GM19328 (cell line): ENCODE measurements around the gene WDR36.

Source experiments
- ATAC-seq: cut with Tn5 transposase; IDR thresholded peaks from one replicate; pipeline ENCODE4 v1.9.1; 2021; ENCODE audit warnings: mild to moderate bottlenecking, moderate library complexity; ENCODE audit not compliant: unreplicated experiment

The WDR36 gene

GRCh38 chr5:111092062-111092853, at the start of gene WDR36:
TSS of gene WDR36 (plus strand) at chr5:111092348. CDS start at chr5:111092457, 109 bp downstream.
- peak; percentile 90 for ATAC-seq

GRCh38 chr5:111043712-111044506, 48.2 kb upstream of the WDR36 start:
- no peak for ATAC-seq

- ATAC-seq: no peak
Measured at GRCh38 chr5:111058064-111058463, 34.1 kb upstream of the WDR36 start.

GRCh38 chr5:111060169-111060568, 32.0 kb upstream of the WDR36 start:
- ATAC-seq: no peak

- ATAC-seq: no peak
Measured at GRCh38 chr5:111061618-111062017, 30.5 kb upstream of the WDR36 start.

GRCh38 chr5:111063709-111064322, 28.3 kb upstream of the WDR36 start:
- ATAC-seq: no peak

GRCh38 chr5:111066261-111066938, 25.7 kb upstream of the WDR36 start:
- no peak for ATAC-seq

GRCh38 chr5:111068213-111068612, 23.9 kb upstream of the WDR36 start:
- no peak for ATAC-seq

GRCh38 chr5:111069839-111070238, 22.3 kb upstream of the WDR36 start:
- ATAC-seq: no peak

GRCh38 chr5:111070272-111071134, 21.6 kb upstream of the WDR36 start:
- no peak for ATAC-seq

GRCh38 chr5:111071413-111071812, 20.7 kb upstream of the WDR36 start, which contains the start of gene TSLP:
TSS of gene TSLP (plus strand) at chr5:111071713. CDS start at chr5:111071891, 178 bp downstream.
- ATAC-seq: no peak

- ATAC-seq: peak; percentile 74
Measured at GRCh38 chr5:111072949-111073682, 19.0 kb upstream of the WDR36 start.

GRCh38 chr5:111074244-111074643, 17.9 kb upstream of the WDR36 start:
- no peak for ATAC-seq

GRCh38 chr5:111075520-111075919, 16.6 kb upstream of the WDR36 start:
- no peak for ATAC-seq

- no peak for ATAC-seq
Measured at GRCh38 chr5:111076091-111076490, 16.1 kb upstream of the WDR36 start.

GRCh38 chr5:111077678-111078077, 14.5 kb upstream of the WDR36 start:
- ATAC-seq: no peak

- no peak for ATAC-seq
Measured at GRCh38 chr5:111079846-111080245, 12.3 kb upstream of the WDR36 start.

- no peak for ATAC-seq
Measured at GRCh38 chr5:111083323-111083722, 8.8 kb upstream of the WDR36 start.

- no peak for ATAC-seq
Measured at GRCh38 chr5:111095982-111096381, 3.8 kb downstream of the WDR36 start.
